DOHH2 (cell line): ENCODE measurements around the gene ZNF674.

Experiments used
- EZH2phosphoT487 ChIP-seq: fragments of 200-600 bp; sonication (generic); IDR thresholded peaks from 2 replicates; pipeline ENCODE4 v1.6.1; 2017; ENCODE audit warnings: borderline replicate concordance, mild to moderate bottlenecking, antibody characterized with exemption, low read length, moderate library complexity, mixed read lengths
- TF ChIP-seq, protein P1 (sequence below): fragments of 200-600 bp; sonication (generic); IDR thresholded peaks from one replicate; pipeline ENCODE4 v1.5.1; 2014; ENCODE audit warnings: antibody characterized with exemption, mild to moderate bottlenecking, low read depth, low read length; ENCODE audit not compliant: poor library complexity, severe bottlenecking

DNA sequence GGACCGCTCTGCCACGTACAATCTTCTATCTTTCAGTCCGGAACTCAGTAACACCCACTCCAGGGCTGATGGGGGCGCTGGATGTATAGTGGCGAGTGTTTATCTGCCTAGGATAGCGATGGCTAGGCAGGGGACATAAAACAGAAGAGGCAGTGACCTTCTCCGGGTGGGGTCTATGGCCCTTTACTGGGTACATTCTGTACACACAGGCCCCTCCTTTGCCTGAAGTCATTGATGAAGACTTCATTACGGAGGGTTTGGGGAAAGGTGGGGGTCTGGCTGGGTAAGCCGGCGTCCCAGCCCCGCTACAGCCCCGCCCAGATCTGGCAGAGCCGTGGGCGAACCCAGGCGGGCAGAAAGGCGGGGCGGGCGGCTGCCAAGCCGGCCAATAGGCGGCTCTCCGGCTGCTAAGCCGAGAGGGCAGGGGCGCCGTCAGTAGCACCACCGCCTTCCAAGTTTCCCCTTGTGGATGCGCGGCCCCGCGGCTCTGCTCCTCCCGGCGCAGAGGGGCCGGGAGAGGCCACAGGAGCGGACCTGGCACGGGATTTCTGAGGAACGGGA is 28.2 kb upstream of the ZNF674 start, which contains the start of gene CHST7:
- TF ChIP-seq, protein P1, sequence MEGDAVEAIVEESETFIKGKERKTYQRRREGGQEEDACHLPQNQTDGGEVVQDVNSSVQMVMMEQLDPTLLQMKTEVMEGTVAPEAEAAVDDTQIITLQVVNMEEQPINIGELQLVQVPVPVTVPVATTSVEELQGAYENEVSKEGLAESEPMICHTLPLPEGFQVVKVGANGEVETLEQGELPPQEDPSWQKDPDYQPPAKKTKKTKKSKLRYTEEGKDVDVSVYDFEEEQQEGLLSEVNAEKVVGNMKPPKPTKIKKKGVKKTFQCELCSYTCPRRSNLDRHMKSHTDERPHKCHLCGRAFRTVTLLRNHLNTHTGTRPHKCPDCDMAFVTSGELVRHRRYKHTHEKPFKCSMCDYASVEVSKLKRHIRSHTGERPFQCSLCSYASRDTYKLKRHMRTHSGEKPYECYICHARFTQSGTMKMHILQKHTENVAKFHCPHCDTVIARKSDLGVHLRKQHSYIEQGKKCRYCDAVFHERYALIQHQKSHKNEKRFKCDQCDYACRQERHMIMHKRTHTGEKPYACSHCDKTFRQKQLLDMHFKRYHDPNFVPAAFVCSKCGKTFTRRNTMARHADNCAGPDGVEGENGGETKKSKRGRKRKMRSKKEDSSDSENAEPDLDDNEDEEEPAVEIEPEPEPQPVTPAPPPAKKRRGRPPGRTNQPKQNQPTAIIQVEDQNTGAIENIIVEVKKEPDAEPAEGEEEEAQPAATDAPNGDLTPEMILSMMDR, result peak; percentile 20
- TF ChIP-seq EZH2phosphoT487, result no peak
